Measurements from ENCODE around the gene CCDC127.

GRCh38 chr5:181160-181559 is 36.8 kb downstream of the CCDC127 start:
- TF ChIP-seq CTCF (IDR thresholded peaks at IDR 0.05; ENCODE audit: low read depth, low read length, poor library complexity, severe bottlenecking) (no peak), EZH2phosphoT487 (IDR thresholded peaks at IDR 0.05; ENCODE audit: borderline replicate concordance, low read length) (no peak)

Measured in DOHH2 (cell line).